Measurements from ENCODE around the gene WNT9A.
"Not testable (repeated sequence)": the region's sequence is repeated elsewhere in the genome, so short reads cannot be mapped to it uniquely, and the experiment has no call there.

DNA sequence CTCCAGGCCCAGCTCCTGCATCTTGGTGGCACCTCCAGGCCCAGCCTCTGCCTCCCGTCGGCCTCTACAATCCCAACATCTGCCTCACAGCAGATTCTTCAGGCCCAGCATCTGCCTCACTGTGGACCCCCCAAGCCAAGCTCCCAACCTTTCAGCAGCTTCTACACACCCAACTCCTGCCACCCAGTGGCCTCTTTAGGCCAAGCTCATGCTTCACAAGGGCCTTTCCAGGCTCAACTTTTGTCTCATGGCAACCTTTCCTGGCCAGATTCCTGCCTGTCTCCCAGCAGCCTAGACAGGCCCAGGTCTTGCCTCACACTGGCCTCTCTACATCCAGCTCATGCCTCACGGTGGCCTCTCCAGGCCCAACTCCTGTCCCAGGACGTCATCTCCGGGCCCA lies 20.1 kb upstream of the WNT9A start:
- TF ChIP-seq TAF1 (conservative IDR thresholded peaks at IDR 0.05); NR2F2 (IDR thresholded peaks at IDR 0.05); EGR1 (IDR thresholded peaks at IDR 0.05; ENCODE audit: low read depth in 2 of 2); RXRA (IDR thresholded peaks at IDR 0.05); FOXA1 (IDR thresholded peaks at IDR 0.05); SP1 (IDR thresholded peaks at IDR 0.05); JUND (IDR thresholded peaks at IDR 0.05); YY1 (IDR thresholded peaks at IDR 0.05): not testable (repeated sequence)
- TF ChIP-seq, protein P1, sequence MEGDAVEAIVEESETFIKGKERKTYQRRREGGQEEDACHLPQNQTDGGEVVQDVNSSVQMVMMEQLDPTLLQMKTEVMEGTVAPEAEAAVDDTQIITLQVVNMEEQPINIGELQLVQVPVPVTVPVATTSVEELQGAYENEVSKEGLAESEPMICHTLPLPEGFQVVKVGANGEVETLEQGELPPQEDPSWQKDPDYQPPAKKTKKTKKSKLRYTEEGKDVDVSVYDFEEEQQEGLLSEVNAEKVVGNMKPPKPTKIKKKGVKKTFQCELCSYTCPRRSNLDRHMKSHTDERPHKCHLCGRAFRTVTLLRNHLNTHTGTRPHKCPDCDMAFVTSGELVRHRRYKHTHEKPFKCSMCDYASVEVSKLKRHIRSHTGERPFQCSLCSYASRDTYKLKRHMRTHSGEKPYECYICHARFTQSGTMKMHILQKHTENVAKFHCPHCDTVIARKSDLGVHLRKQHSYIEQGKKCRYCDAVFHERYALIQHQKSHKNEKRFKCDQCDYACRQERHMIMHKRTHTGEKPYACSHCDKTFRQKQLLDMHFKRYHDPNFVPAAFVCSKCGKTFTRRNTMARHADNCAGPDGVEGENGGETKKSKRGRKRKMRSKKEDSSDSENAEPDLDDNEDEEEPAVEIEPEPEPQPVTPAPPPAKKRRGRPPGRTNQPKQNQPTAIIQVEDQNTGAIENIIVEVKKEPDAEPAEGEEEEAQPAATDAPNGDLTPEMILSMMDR (IDR thresholded peaks at IDR 0.05; ENCODE audit: low read depth, low read length, missing input control): not testable (repeated sequence)
- TF ChIP-seq, protein P2, sequence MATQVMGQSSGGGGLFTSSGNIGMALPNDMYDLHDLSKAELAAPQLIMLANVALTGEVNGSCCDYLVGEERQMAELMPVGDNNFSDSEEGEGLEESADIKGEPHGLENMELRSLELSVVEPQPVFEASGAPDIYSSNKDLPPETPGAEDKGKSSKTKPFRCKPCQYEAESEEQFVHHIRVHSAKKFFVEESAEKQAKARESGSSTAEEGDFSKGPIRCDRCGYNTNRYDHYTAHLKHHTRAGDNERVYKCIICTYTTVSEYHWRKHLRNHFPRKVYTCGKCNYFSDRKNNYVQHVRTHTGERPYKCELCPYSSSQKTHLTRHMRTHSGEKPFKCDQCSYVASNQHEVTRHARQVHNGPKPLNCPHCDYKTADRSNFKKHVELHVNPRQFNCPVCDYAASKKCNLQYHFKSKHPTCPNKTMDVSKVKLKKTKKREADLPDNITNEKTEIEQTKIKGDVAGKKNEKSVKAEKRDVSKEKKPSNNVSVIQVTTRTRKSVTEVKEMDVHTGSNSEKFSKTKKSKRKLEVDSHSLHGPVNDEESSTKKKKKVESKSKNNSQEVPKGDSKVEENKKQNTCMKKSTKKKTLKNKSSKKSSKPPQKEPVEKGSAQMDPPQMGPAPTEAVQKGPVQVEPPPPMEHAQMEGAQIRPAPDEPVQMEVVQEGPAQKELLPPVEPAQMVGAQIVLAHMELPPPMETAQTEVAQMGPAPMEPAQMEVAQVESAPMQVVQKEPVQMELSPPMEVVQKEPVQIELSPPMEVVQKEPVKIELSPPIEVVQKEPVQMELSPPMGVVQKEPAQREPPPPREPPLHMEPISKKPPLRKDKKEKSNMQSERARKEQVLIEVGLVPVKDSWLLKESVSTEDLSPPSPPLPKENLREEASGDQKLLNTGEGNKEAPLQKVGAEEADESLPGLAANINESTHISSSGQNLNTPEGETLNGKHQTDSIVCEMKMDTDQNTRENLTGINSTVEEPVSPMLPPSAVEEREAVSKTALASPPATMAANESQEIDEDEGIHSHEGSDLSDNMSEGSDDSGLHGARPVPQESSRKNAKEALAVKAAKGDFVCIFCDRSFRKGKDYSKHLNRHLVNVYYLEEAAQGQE (IDR thresholded peaks at IDR 0.05): not testable (repeated sequence)
- TF ChIP-seq, protein P3, sequence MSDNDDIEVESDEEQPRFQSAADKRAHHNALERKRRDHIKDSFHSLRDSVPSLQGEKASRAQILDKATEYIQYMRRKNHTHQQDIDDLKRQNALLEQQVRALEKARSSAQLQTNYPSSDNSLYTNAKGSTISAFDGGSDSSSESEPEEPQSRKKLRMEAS (IDR thresholded peaks at IDR 0.05): not testable (repeated sequence)
- TF ChIP-seq, protein P4, sequence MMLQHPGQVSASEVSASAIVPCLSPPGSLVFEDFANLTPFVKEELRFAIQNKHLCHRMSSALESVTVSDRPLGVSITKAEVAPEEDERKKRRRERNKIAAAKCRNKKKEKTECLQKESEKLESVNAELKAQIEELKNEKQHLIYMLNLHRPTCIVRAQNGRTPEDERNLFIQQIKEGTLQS (IDR thresholded peaks at IDR 0.05): not testable (repeated sequence)
